ENCODE data around the gene DOCK2. TPM values are rescaled to one million over a fixed set of nuclear protein-coding genes. Genes with fewer than 3 reads are reported as not detected.

The DOCK2 gene
- total and polyA plus RNA-seq, 2 of the 8 experiments (the other 6 are each of a cell fraction or from before 2014, with no cell fraction given): 3.9 to 5.7 TPM

DNA sequence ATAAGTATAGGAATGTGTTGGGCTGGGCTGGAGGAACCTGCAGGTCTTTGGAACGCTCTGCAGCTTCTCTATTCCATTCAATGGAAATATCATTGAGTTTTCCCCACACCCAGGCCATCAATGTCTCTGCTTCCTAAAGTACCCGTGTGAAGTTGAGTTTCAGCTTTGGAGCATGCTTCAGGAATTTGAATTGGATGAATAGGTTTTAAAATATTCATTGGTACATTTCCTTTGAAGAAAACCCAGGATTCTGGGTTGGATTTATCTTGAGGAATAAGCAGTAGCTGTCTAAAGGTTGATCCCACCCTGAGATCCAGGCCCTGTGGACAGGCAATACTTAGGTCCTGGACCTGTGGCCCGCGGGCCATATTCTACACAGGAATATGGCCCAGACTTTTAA, 306.0 kb downstream of the DOCK2 start:
- no peak overlapping the region for H2BK12ac ChIP-seq (ENCODE audit: low read depth, low read length)
- H3K23ac ChIP-seq (ENCODE audit: insufficient read length): no peak overlapping the region
- H3K14ac ChIP-seq (ENCODE audit: insufficient read length): no peak overlapping the region
- FAIRE-seq (no peak), DNase-seq (ENCODE audit: low read depth in 1 of 2, low spot score in 2 of 2) (no peak)
- H3K36me3 ChIP-seq (ENCODE audit: control insufficient read depth in 2 of 4, insufficient read depth in 4 of 4, low read length in 3 of 4): no peaks in the 10 kb centered on the region
- H2AK5ac ChIP-seq (ENCODE audit: low read depth, low read length): no peak overlapping the region
- 100% methylated on average over 4 of the region's 4 CpGs; no CpG with 5 or more reads in 1 of the 2 experiments for WGBS, 2 experiments (ENCODE audit: extremely low coverage in 1 of 2, insufficient coverage in 1 of 2, insufficient read length in 1 of 2, insufficient replicate concordance in 2 of 2, low coverage in 1 of 2, low lambda C conversion rate in 2 of 2, missing lambda C conversion rate in 1 of 2)
- no peak overlapping the region for H3K27ac ChIP-seq (ENCODE audit: low read depth, low read length)
- ChIA-PET CTCF (ENCODE audit: partially characterized antibody) (interaction anchor here (1.2 to 1.6 kb wide), 2 partner anchors 12 to 38 kb away, joined by 3 read pairs; no protein-coding TSS in a partner anchor), POLR2A (ENCODE audit: partially characterized antibody) (no interaction called here)
- no peak overlapping the region for H3K56ac ChIP-seq (replicated peaks; ENCODE audit: insufficient read length, low read depth, low read length)
- peaks cover 5 to 7% (median 5%) of the 10 kb centered on the region in 4 experiments; a peak in 6 of 7 replicates for H3K4me1 ChIP-seq (replicated peaks in 1 of 4; ENCODE audit: control insufficient read depth in 3 of 4, insufficient read depth in 4 of 4, low read length in 3 of 4)
- no peak overlapping the region for H4K91ac ChIP-seq (replicated peaks; ENCODE audit: insufficient read length, low read length)
- no peaks in the 10 kb centered on the region for H3K79me1 ChIP-seq (ENCODE audit: low read depth, low read length)
- H4K8ac ChIP-seq (ENCODE audit: extremely low read depth, insufficient read depth, low read length): no peak overlapping the region
- H2BK15ac ChIP-seq (ENCODE audit: low read length): no peak overlapping the region
- no peak overlapping the region for H3K18ac ChIP-seq (ENCODE audit: extremely low read depth, low read length)
- H2BK5ac ChIP-seq (ENCODE audit: low read depth, low read length): no peak overlapping the region
- H2BK20ac ChIP-seq (ENCODE audit: low read length): no peak overlapping the region
- H3K9ac ChIP-seq (replicated peaks in 1 of 4; ENCODE audit: extremely low read depth in 1 of 4, low read depth in 3 of 4, low read length in 3 of 4): no peak overlapping the region
- no peaks in the 10 kb centered on the region for H3K9me3 ChIP-seq (ENCODE audit: insufficient read depth in 2 of 2, low read depth in 1 of 2, low read length in 1 of 2)
- no peaks in the 10 kb centered on the region for H4K20me1 ChIP-seq (replicated peaks in 1 of 2; ENCODE audit: control insufficient read depth in 1 of 2, insufficient read depth in 2 of 2, low read length in 2 of 2)
- H3K23me2 ChIP-seq (ENCODE audit: low read depth, low read length): no peaks in the 10 kb centered on the region
- H3K27me3 ChIP-seq (replicated peaks in 1 of 4; ENCODE audit: control insufficient read depth in 3 of 4, extremely low read depth in 1 of 4, insufficient read depth in 3 of 4, low read length in 3 of 4): no peaks in the 10 kb centered on the region
- no peak overlapping the region for H3K4me3 ChIP-seq (ENCODE audit: extremely low read depth in 1 of 4, insufficient read depth in 2 of 4, low read depth in 3 of 4, low read length in 4 of 4)
- no peaks in the 10 kb centered on the region for H3K79me2 ChIP-seq (ENCODE audit: control insufficient read depth in 1 of 2, insufficient read depth in 2 of 2, low read length in 2 of 2)
- H3K4me2 ChIP-seq (ENCODE audit: insufficient read depth in 1 of 2, low read depth in 2 of 2, low read length in 2 of 2): no peak overlapping the region
- no peak overlapping the region for H3K4ac ChIP-seq (replicated peaks; ENCODE audit: insufficient read length, low read depth, low read length)
- H2BK120ac ChIP-seq (replicated peaks; ENCODE audit: low read depth, low read length): no peak overlapping the region
- H4K5ac ChIP-seq (ENCODE audit: insufficient read length, low read depth, low read length): no peak overlapping the region
- H2AFZ ChIP-seq (ENCODE audit: low read length): no peak overlapping the region
- no peak for TF ChIP-seq BRCA1 (IDR thresholded peaks at IDR 0.05; ENCODE audit: low read depth, low read length)
- TF ChIP-seq, protein P1, sequence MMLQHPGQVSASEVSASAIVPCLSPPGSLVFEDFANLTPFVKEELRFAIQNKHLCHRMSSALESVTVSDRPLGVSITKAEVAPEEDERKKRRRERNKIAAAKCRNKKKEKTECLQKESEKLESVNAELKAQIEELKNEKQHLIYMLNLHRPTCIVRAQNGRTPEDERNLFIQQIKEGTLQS (IDR thresholded peaks at IDR 0.05; ENCODE audit: insufficient read depth, low read depth, low read length): no peak
- TF ChIP-seq EGR1 (IDR thresholded peaks at IDR 0.05; ENCODE audit: borderline replicate concordance, low read depth, low read length): no peak
- TF ChIP-seq BACH1 (IDR thresholded peaks at IDR 0.05; ENCODE audit: low read length): no peak
- no peak for TF ChIP-seq SRF (IDR thresholded peaks at IDR 0.05; ENCODE audit: low read depth, low read length)
- no peak for TF ChIP-seq YY1 (IDR thresholded peaks at IDR 0.05; ENCODE audit: low read depth, low read length)
- no peak for TF ChIP-seq CHD2 (IDR thresholded peaks at IDR 0.05; ENCODE audit: low read length)
- TF ChIP-seq EZH2 (IDR thresholded peaks at IDR 0.05; ENCODE audit: low read depth, low read length, severe bottlenecking): no peak
- no peak for TF ChIP-seq CTBP2 (IDR thresholded peaks at IDR 0.05; ENCODE audit: borderline replicate concordance, insufficient read depth, insufficient read length, low read length)
- TF ChIP-seq RNF2 (IDR thresholded peaks at IDR 0.05; ENCODE audit: borderline replicate concordance, low read depth, low read length, missing control alignments, poor library complexity, severe bottlenecking): no peak
- no peak for TF ChIP-seq CREB1 (IDR thresholded peaks at IDR 0.05)
